ENCODE results near the gene CSNK2A2. TPM values are rescaled to one million over a fixed set of nuclear protein-coding genes. Genes with fewer than 3 reads are reported as not detected.

CSNK2A2 gene
- total RNA-seq, 2 donors from 2014 or later: 29.2 to 40.1 TPM

GRCh38 chr16:58124601-58124915 is 73.3 kb downstream of the CSNK2A2 start:
- peaks cover 28 to 71% of the 10 kb centered on the region in 2 donors for H3K4me1 ChIP-seq (ENCODE audit: control insufficient read depth in 1 of 2, low read depth in 2 of 2)
- H3K4me3 ChIP-seq: no peak overlapping the region
- DNase-seq (ENCODE audit: low spot score): no peak
- H3K27me3 ChIP-seq (replicated peaks; ENCODE audit: insufficient read depth): no peaks in the 10 kb centered on the region
- ATAC-seq (ENCODE audit: insufficient number of reproducible peaks, low FRiP score, low read depth): no peak
- no peak overlapping the region for H3K27ac ChIP-seq
- no peaks in the 10 kb centered on the region for H3K36me3 ChIP-seq
- H3K9me3 ChIP-seq: no peaks in the 10 kb centered on the region
- TF ChIP-seq CTCF (IDR thresholded peaks at IDR 0.05): no peak

- H3K4me3 ChIP-seq: no peak overlapping the region
- no peak for DNase-seq (ENCODE audit: low spot score)
- H3K27ac ChIP-seq: no peak overlapping the region
- H3K36me3 ChIP-seq: no peaks in the 10 kb centered on the region
- ATAC-seq (ENCODE audit: insufficient number of reproducible peaks, low FRiP score, low read depth): no peak
- no peaks in the 10 kb centered on the region for H3K9me3 ChIP-seq
- no peak for TF ChIP-seq CTCF (IDR thresholded peaks at IDR 0.05)
- H3K27me3 ChIP-seq (replicated peaks; ENCODE audit: insufficient read depth): no peaks in the 10 kb centered on the region
- peaks cover 29 to 76% of the 10 kb centered on the region in 2 donors for H3K4me1 ChIP-seq (ENCODE audit: control insufficient read depth in 1 of 2, low read depth in 2 of 2)
Observed at GRCh38 chr16:58123896-58124600, 73.9 kb downstream of the CSNK2A2 start.

GRCh38 chr16:58121132-58121531 is 76.8 kb downstream of the CSNK2A2 start:
- Histone ChIP-seq H3K36me3 (peaks cover 6% of the 10 kb centered on the region), H3K27ac (no peak overlapping the region)
- TF ChIP-seq CTCF (IDR thresholded peaks at IDR 0.05): no peak

GRCh38 chr16:58120234-58120633 is 77.7 kb downstream of the CSNK2A2 start:
- Histone ChIP-seq H3K4me3 (no peak overlapping the region), H3K36me3 (peaks cover 15% of the 10 kb centered on the region), H3K9me3 (no peaks in the 10 kb centered on the region), H3K27ac (no peak overlapping the region), H3K27me3 (replicated peaks; ENCODE audit: insufficient read depth) (no peaks in the 10 kb centered on the region), H3K4me1 (ENCODE audit: control insufficient read depth in 1 of 2, low read depth in 2 of 2) (peaks cover 15 to 58% of the 10 kb centered on the region in 2 donors)
- ATAC-seq (ENCODE audit: insufficient number of reproducible peaks, low FRiP score, low read depth) (no peak), DNase-seq (ENCODE audit: low spot score) (no peak)
- no peak for TF ChIP-seq CTCF (IDR thresholded peaks at IDR 0.05)

More at GRCh38 chr16:58121132-58121531, 76.8 kb downstream of the CSNK2A2 start:
- Histone ChIP-seq H3K27me3 (replicated peaks; ENCODE audit: insufficient read depth) (no peaks in the 10 kb centered on the region), H3K4me3 (no peak overlapping the region), H3K4me1 (ENCODE audit: control insufficient read depth in 1 of 2, low read depth in 2 of 2) (peaks cover 15 to 66% of the 10 kb centered on the region in 2 donors), H3K9me3 (no peaks in the 10 kb centered on the region)
- ATAC-seq (ENCODE audit: insufficient number of reproducible peaks, low FRiP score, low read depth) (no peak), DNase-seq (ENCODE audit: low spot score) (no peak)

- H3K27me3 ChIP-seq (replicated peaks; ENCODE audit: insufficient read depth): no peaks in the 10 kb centered on the region
- TF ChIP-seq CTCF (IDR thresholded peaks at IDR 0.05): no peak
- no peaks in the 10 kb centered on the region for H3K9me3 ChIP-seq
- DNase-seq (ENCODE audit: low spot score) (no peak), ATAC-seq (ENCODE audit: insufficient number of reproducible peaks, low FRiP score, low read depth) (no peak)
- H3K27ac ChIP-seq: no peak overlapping the region
- H3K4me1 ChIP-seq (ENCODE audit: control insufficient read depth in 1 of 2, low read depth in 2 of 2): peaks cover 15 to 53% of the 10 kb centered on the region in 2 donors
- H3K4me3 ChIP-seq: no peak overlapping the region
- peaks cover 22% of the 10 kb centered on the region for H3K36me3 ChIP-seq
Observed at GRCh38 chr16:58119509-58119845, 78.4 kb downstream of the CSNK2A2 start.

Data from thoracic aorta (tissue), 2 donors.